Measurements from ENCODE around the gene FAR2. TPM values are rescaled to one million over a fixed set of nuclear protein-coding genes. Genes with fewer than 3 reads are reported as not detected.

FAR2 gene
- total RNA-seq, 1 experiment from 2014 or later, result 22.1 TPM

- H3K27ac ChIP-seq (ENCODE audit: insufficient read length, low read depth, low read length), result no peak overlapping the region
- no peaks in the 10 kb centered on the region; a peak in 1 of 7 replicates for H3K36me3 Mint-ChIP-seq (ENCODE audit: insufficient read depth in 1 of 3, low read depth in 3 of 3)
- H2BK12ac ChIP-seq (ENCODE audit: insufficient read length, low read depth, low read length), result no peak overlapping the region
- H3K79me1 ChIP-seq (ENCODE audit: insufficient read depth, low read depth, low read length, poor library complexity, severe bottlenecking), result peaks cover 5% of the 10 kb centered on the region
- H3K4me1 Mint-ChIP-seq, result peaks cover 6 to 10% of the 10 kb centered on the region in 2 experiments
- H3K9me3 Mint-ChIP-seq, result no peaks in the 10 kb centered on the region
- no peak overlapping the region for H3K4me3 Mint-ChIP-seq
- H3K4me1 ChIP-seq (ENCODE audit: insufficient read depth, low read length), result no peaks in the 10 kb centered on the region; the same call in 1 of the 2 replicates
- no peak overlapping the region for H2BK120ac ChIP-seq (ENCODE audit: low read depth, low read length, poor library complexity, severe bottlenecking)
- no peak overlapping the region for H3K4me2 ChIP-seq (ENCODE audit: insufficient read depth, insufficient read length, low read length)
- H3K9me3 ChIP-seq (ENCODE audit: control insufficient read depth, low read depth, low read length), result no peaks in the 10 kb centered on the region
- no peak for TF ChIP-seq CTCF (conservative IDR thresholded peaks at IDR 0.05)
- H3K18ac ChIP-seq (ENCODE audit: insufficient read length, low read depth, low read length), result no peak overlapping the region
- H3K27me3 Mint-ChIP-seq (ENCODE audit: low read depth), result no peaks in the 10 kb centered on the region
- H3K14ac ChIP-seq (ENCODE audit: insufficient read depth, low read length), result no peak overlapping the region
- no peak overlapping the region for H3K4ac ChIP-seq (ENCODE audit: low read depth, low read length)
- H4K20me1 ChIP-seq (ENCODE audit: control insufficient read depth, insufficient read depth, insufficient read length), result no peaks in the 10 kb centered on the region
- H2BK5ac ChIP-seq (ENCODE audit: insufficient read length, low read length), result no peak overlapping the region
- H3K9ac ChIP-seq (ENCODE audit: extremely low read depth, insufficient read length, low read length), result no peak overlapping the region
- no peak overlapping the region for H2BK20ac ChIP-seq (ENCODE audit: low read depth, low read length, poor library complexity, severe bottlenecking)
- H3T11ph ChIP-seq (ENCODE audit: low read length), result no peak overlapping the region
- H2AFZ ChIP-seq (ENCODE audit: low read length), result no peak overlapping the region
- no peak overlapping the region for H4K8ac ChIP-seq (replicated peaks; ENCODE audit: insufficient read length, low read depth, low read length)
- no peaks in the 10 kb centered on the region for H3K79me2 ChIP-seq (ENCODE audit: insufficient read depth, low read length)
- no peak for DNase-seq
- WGBS (ENCODE audit: extremely low coverage, insufficient read length, low lambda C conversion rate), result no CpG with 5 or more reads among the region's 2 CpGs
- H2AK5ac ChIP-seq (ENCODE audit: insufficient read length, low read length), result no peak overlapping the region
- no peak overlapping the region for H3K56ac ChIP-seq (ENCODE audit: insufficient read length, low read depth, low read length)
- H3K23me2 ChIP-seq (ENCODE audit: insufficient read length, low read depth, low read length, poor library complexity, severe bottlenecking), result no peaks in the 10 kb centered on the region
- H3K23ac ChIP-seq (ENCODE audit: insufficient read length, low read depth, low read length), result no peak overlapping the region
- H4K5ac ChIP-seq (ENCODE audit: insufficient read length, low read depth, low read length), result no peak overlapping the region
- H3K27me3 ChIP-seq (ENCODE audit: insufficient read depth, low read length), result no peaks in the 10 kb centered on the region
- H2BK15ac ChIP-seq (ENCODE audit: low read depth, low read length), result no peak overlapping the region
- no peak overlapping the region for H3K27ac Mint-ChIP-seq
- no peak overlapping the region for H4K91ac ChIP-seq (ENCODE audit: insufficient read length, low read depth, low read length)
These were observed 9.2 kb downstream of the FAR2 start for GRCh38 chr12:29158115-29158763.
